LoVo (cell line): ENCODE results near the gene IL26.
A peak's percentile ranks its signal among the peaks of the same experiment; 100 is the strongest.
"Not testable (repeated sequence)": the region's sequence is repeated elsewhere in the genome, so short reads cannot be mapped to it uniquely, and the experiment has no call there.

ENCODE experiments used
- DNase-seq: peaks from one replicate; pipeline ENCODE4 v3.0.0-alpha.2; 2016; ENCODE audit warnings: low spot score

Gene IL26

GRCh38 chr12:68239309-68239982 is 13.8 kb upstream of the IL26 start:
- DNase-seq, result no peak

- DNase-seq, result no peak
Observed at GRCh38 chr12:68237619-68238018, 12.0 kb upstream of the IL26 start.

- no peak for DNase-seq
Observed at GRCh38 chr12:68237078-68237477, 11.5 kb upstream of the IL26 start.

- peak; percentile 60 for DNase-seq
Observed at GRCh38 chr12:68236421-68237059, 10.9 kb upstream of the IL26 start.

GRCh38 chr12:68235576-68235975 is 10.0 kb upstream of the IL26 start:
- DNase-seq, result no peak

GRCh38 chr12:68234140-68234539 is 8.5 kb upstream of the IL26 start:
- DNase-seq, result no peak

GRCh38 chr12:68233498-68233897 is 7.9 kb upstream of the IL26 start:
- DNase-seq, result no peak

GRCh38 chr12:68231691-68232090 is 6.1 kb upstream of the IL26 start:
- no peak for DNase-seq

GRCh38 chr12:68231229-68231628 is 5.6 kb upstream of the IL26 start:
- no peak for DNase-seq

GRCh38 chr12:68229956-68230355 is 4.3 kb upstream of the IL26 start:
- DNase-seq, result no peak

- no peak for DNase-seq
Observed at GRCh38 chr12:68227356-68227755, 1.7 kb upstream of the IL26 start.

- no peak for DNase-seq
Observed at GRCh38 chr12:68224613-68225285, 861 bp downstream of the IL26 start.

- DNase-seq, result peak; percentile 87
Observed at GRCh38 chr12:68223067-68223747, 2.4 kb downstream of the IL26 start.

- DNase-seq, result no peak
Observed at GRCh38 chr12:68222326-68222725, 3.3 kb downstream of the IL26 start.

GRCh38 chr12:68221497-68221896 is 4.1 kb downstream of the IL26 start:
- no peak for DNase-seq

GRCh38 chr12:68210875-68211274 is 14.7 kb downstream of the IL26 start:
- no peak for DNase-seq

- not testable (repeated sequence) for DNase-seq
Observed at GRCh38 chr12:68209048-68209728, 16.4 kb downstream of the IL26 start.

- no peak for DNase-seq
Observed at GRCh38 chr12:68207276-68207675, 18.3 kb downstream of the IL26 start.

GRCh38 chr12:68206446-68206845 is 19.2 kb downstream of the IL26 start:
- DNase-seq, result no peak

- no peak for DNase-seq
Observed at GRCh38 chr12:68203460-68203875, 22.1 kb downstream of the IL26 start.

GRCh38 chr12:68200854-68201253 is 24.8 kb downstream of the IL26 start:
- DNase-seq, result no peak

- no peak for DNase-seq
Observed at GRCh38 chr12:68199127-68199526, 26.5 kb downstream of the IL26 start.
